ENCODE results near the gene HS3ST4. TPM values are rescaled to one million over a fixed set of nuclear protein-coding genes. Genes with fewer than 3 reads are reported as not detected.

HS3ST4 gene
- total RNA-seq, 5 donors from 2014 or later (not counting 1 experiment from before 2014, with no cell fraction given) = not detected

DNA sequence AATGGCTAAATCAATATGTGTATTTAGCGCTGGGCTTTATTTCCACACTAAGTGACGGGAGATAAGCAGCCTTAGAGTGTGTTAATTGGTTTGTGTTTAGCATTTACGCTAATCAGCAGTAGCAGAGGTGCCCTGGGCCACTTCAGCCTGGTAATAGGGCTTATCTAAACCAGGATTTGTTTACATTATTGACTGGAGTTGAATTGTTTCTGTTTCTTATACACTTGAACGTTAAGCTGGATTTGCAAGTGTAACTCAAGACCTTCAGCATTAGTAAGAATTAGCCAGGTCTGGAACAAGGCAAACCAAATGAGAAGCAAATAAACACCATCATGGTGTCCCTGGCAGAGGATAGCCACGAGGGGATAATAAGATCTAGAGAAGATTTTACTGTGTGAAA lies 313.6 kb downstream of the HS3ST4 start:
- Histone ChIP-seq H3K4me3 (ENCODE audit: control insufficient read depth in 1 of 2, extremely low read depth in 1 of 2, low read length in 1 of 2) (no peak overlapping the region), H3K4me1 (ENCODE audit: control insufficient read depth in 1 of 2, extremely low read depth in 1 of 2, insufficient read depth in 2 of 2, low read length in 2 of 2) (no peaks in the 10 kb centered on the region), H3K27me3 (replicated peaks in 1 of 2; ENCODE audit: control insufficient read depth in 2 of 2, extremely low read depth in 1 of 2, insufficient read depth in 2 of 2, low read length in 1 of 2) (peaks cover 0 to 2% of the 10 kb centered on the region in 2 experiments), H3K9me3 (no peaks in the 10 kb centered on the region), H3K27ac (ENCODE audit: low read length) (no peak overlapping the region), H3K36me3 (ENCODE audit: control insufficient read depth in 2 of 2, extremely low read depth in 1 of 2, insufficient read depth in 1 of 2, low read length in 1 of 2) (no peaks in the 10 kb centered on the region)
- WGBS (ENCODE audit: insufficient coverage) = 78% methylated on average over 1 of the region's 5 CpGs
- ATAC-seq (replicated peaks in 1 of 4) (no peak), DNase-seq (no peak)
- ChIA-PET CTCF (no interaction called here), POLR2A (no interaction called here)
- H3K9me3 Mint-ChIP-seq = peaks cover 16 to 27% (median 16%) of the 10 kb centered on the region in 3 donors
- peaks cover 9 to 19% of the 10 kb centered on the region in 2 donors for H3K27me3 Mint-ChIP-seq
- H3K4me3 Mint-ChIP-seq = no peak overlapping the region
- H3K36me3 Mint-ChIP-seq = no peaks in the 10 kb centered on the region
- no peak overlapping the region for H3K27ac Mint-ChIP-seq
- H3K4me1 Mint-ChIP-seq = no peaks in the 10 kb centered on the region

DNA sequence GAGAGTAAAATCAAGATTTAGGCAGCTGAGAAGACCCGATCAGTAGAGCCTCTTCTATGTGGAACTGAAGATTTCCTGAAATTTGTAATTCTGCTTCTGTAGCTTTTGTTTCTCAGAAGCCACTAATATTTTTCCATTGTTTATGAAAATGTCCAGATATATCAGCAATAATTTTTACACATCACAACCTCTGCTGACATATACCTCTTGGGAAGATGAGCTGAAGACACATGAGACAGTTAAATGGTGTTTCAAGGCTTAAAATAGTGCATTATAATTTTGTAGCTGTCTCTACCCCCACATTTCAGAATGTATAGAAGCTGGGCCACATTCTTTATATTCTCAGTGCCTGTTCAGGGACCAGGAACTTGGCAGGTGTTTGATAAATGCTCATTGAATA lies 320.6 kb downstream of the HS3ST4 start:
- Histone ChIP-seq H3K27ac (ENCODE audit: low read length) (no peak overlapping the region), H3K27me3 (replicated peaks in 1 of 2; ENCODE audit: control insufficient read depth in 2 of 2, extremely low read depth in 1 of 2, insufficient read depth in 2 of 2, low read length in 1 of 2) (peaks cover 0 to 2% of the 10 kb centered on the region in 2 experiments), H3K4me1 (ENCODE audit: control insufficient read depth in 1 of 2, extremely low read depth in 1 of 2, insufficient read depth in 2 of 2, low read length in 2 of 2) (no peaks in the 10 kb centered on the region), H3K9me3 (no peaks in the 10 kb centered on the region), H3K36me3 (ENCODE audit: control insufficient read depth in 2 of 2, extremely low read depth in 1 of 2, insufficient read depth in 1 of 2, low read length in 1 of 2) (no peaks in the 10 kb centered on the region), H3K4me3 (ENCODE audit: control insufficient read depth in 1 of 2, extremely low read depth in 1 of 2, low read length in 1 of 2) (no peak overlapping the region)
- no CpG with 5 or more reads among the region's 1 CpG for WGBS (ENCODE audit: insufficient coverage)
- CTCF ChIA-PET = no interaction called here
- POLR2A ChIA-PET = no interaction called here
- no peaks in the 10 kb centered on the region for H3K4me1 Mint-ChIP-seq
- H3K9me3 Mint-ChIP-seq = peaks cover 15 to 23% (median 18%) of the 10 kb centered on the region in 3 donors
- H3K27ac Mint-ChIP-seq = no peak overlapping the region
- H3K36me3 Mint-ChIP-seq = no peaks in the 10 kb centered on the region
- no peak overlapping the region for H3K4me3 Mint-ChIP-seq
- no peak for DNase-seq
- no peak for ATAC-seq (replicated peaks in 1 of 4)
- H3K27me3 Mint-ChIP-seq = peaks cover 0 to 10% of the 10 kb centered on the region in 2 donors

DNA sequence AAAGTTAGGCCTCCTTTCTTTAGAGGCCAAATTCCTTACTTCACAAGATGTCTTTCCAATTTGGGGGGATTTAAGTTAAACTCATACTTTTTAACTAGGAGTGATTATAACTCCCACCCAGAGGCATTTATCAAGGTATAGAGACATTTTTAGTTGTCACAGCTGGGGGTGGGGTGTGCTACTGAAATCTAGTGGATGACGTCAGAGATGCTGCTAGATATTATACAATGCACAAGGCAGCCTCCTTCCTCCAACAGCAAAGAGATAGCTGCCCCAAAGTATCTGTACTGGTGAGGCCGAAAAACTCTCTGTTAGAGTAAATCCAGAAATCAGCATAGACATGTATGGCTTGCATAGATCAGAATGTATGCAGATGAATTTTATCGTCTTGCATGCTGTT lies 324.0 kb downstream of the HS3ST4 start:
- Histone ChIP-seq H3K4me3 (ENCODE audit: control insufficient read depth in 1 of 2, extremely low read depth in 1 of 2, low read length in 1 of 2) (no peak overlapping the region), H3K36me3 (ENCODE audit: control insufficient read depth in 2 of 2, extremely low read depth in 1 of 2, insufficient read depth in 1 of 2, low read length in 1 of 2) (no peaks in the 10 kb centered on the region), H3K27me3 (replicated peaks in 1 of 2; ENCODE audit: control insufficient read depth in 2 of 2, extremely low read depth in 1 of 2, insufficient read depth in 2 of 2, low read length in 1 of 2) (no peaks in the 10 kb centered on the region), H3K9me3 (no peaks in the 10 kb centered on the region), H3K4me1 (ENCODE audit: control insufficient read depth in 1 of 2, extremely low read depth in 1 of 2, insufficient read depth in 2 of 2, low read length in 2 of 2) (no peaks in the 10 kb centered on the region), H3K27ac (ENCODE audit: low read length) (no peak overlapping the region)
- Mint-ChIP-seq H3K9me3 (peaks cover 20 to 26% (median 20%) of the 10 kb centered on the region in 3 donors), H3K4me3 (no peak overlapping the region), H3K27me3 (peaks cover 3 to 24% of the 10 kb centered on the region in 2 donors), H3K36me3 (no peaks in the 10 kb centered on the region), H3K27ac (no peak overlapping the region), H3K4me1 (no peaks in the 10 kb centered on the region)
- ATAC-seq (replicated peaks in 1 of 4) = no peak
- ChIA-PET CTCF (no interaction called here), POLR2A (no interaction called here)
- DNase-seq = no peak
- 100% methylated on average over 1 of the region's 3 CpGs for WGBS (ENCODE audit: insufficient coverage)

DNA sequence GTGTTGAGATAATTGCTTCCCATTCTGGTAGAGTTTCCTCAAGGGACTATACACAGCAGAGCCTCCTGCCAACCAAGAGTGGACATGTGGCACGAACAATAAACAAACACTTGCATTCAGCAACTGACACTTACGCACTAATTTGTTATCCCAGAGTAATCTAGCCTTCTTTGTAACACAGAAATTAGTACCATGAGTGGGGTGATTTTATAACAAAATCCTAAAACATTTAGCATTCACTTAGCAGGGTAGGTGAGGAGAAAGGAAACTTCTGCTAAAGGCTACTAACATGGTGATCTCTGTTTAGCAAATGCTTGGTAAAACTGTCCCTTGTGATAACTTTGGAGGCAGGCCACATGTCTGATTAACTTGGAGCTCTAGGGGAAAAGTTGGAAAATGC lies 325.2 kb downstream of the HS3ST4 start:
- no peaks in the 10 kb centered on the region for H3K4me1 ChIP-seq (ENCODE audit: control insufficient read depth in 1 of 2, extremely low read depth in 1 of 2, insufficient read depth in 2 of 2, low read length in 2 of 2)

DNA sequence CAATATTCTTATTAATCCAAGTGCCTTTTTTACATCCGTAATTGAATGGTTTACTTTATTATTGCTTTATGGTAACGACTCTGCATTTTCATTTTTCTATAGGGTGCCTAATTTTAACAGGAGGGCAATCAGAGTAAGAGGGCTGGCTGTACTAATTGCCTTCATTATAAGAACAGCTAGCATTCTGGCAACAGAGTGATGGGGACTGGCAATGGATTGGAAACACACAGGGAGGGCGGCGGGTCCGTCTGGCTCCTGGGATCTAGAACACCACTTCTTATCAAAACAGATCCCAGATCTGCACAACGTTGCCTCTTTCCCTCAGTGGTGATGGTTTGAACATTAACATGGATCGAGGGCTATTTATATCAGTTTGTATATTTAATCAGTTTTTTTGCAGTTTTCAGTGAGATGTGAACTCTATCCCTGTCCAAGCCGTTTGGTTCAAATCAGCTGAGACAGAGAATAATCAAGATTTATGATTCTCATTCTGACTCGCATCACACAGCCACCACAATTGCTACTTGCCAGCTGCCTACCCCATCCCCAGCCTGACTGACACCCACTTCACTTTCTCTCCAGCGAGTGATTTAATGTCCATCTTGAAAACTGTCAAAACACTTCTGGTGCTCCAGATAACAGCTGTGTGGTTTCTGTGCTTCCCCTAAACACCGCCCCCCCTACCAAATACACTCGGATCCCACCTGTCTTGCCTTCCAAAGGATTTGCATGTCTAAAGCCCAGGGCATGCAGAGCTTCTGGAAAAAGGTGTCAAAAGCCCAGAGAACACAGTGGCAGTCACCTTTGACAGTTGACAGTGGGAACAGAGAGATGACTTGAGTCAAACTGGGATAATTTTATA lies 327.9 kb downstream of the HS3ST4 start:
- no peak for DNase-seq
- Mint-ChIP-seq H3K9me3 (peaks cover 15 to 17% (median 16%) of the 10 kb centered on the region in 3 donors), H3K27ac (no peak overlapping the region), H3K4me1 (no peaks in the 10 kb centered on the region), H3K27me3 (peaks cover 3 to 26% of the 10 kb centered on the region in 2 donors), H3K36me3 (no peaks in the 10 kb centered on the region), H3K4me3 (no peak overlapping the region)
- Histone ChIP-seq H3K36me3 (ENCODE audit: control insufficient read depth in 2 of 2, extremely low read depth in 1 of 2, insufficient read depth in 1 of 2, low read length in 1 of 2) (no peaks in the 10 kb centered on the region), H3K9me3 (no peaks in the 10 kb centered on the region), H3K4me1 (ENCODE audit: control insufficient read depth in 1 of 2, extremely low read depth in 1 of 2, insufficient read depth in 2 of 2, low read length in 2 of 2) (no peaks in the 10 kb centered on the region), H3K27ac (ENCODE audit: low read length) (no peak overlapping the region), H3K4me3 (ENCODE audit: control insufficient read depth in 1 of 2, extremely low read depth in 1 of 2, low read length in 1 of 2) (no peak overlapping the region), H3K27me3 (replicated peaks in 1 of 2; ENCODE audit: control insufficient read depth in 2 of 2, extremely low read depth in 1 of 2, insufficient read depth in 2 of 2, low read length in 1 of 2) (no peaks in the 10 kb centered on the region)
- no peak for ATAC-seq (replicated peaks in 1 of 4)
- POLR2A ChIA-PET = no interaction called here
- WGBS (ENCODE audit: insufficient coverage) = 7% methylated on average over 3 of the region's 12 CpGs
- CTCF ChIA-PET = no interaction called here

More for the DNA sequence above, 325.2 kb downstream of the HS3ST4 start:
- Histone ChIP-seq H3K4me3 (ENCODE audit: control insufficient read depth in 1 of 2, extremely low read depth in 1 of 2, low read length in 1 of 2) (no peak overlapping the region), H3K9me3 (no peaks in the 10 kb centered on the region), H3K36me3 (ENCODE audit: control insufficient read depth in 2 of 2, extremely low read depth in 1 of 2, insufficient read depth in 1 of 2, low read length in 1 of 2) (no peaks in the 10 kb centered on the region), H3K27me3 (replicated peaks in 1 of 2; ENCODE audit: control insufficient read depth in 2 of 2, extremely low read depth in 1 of 2, insufficient read depth in 2 of 2, low read length in 1 of 2) (no peaks in the 10 kb centered on the region), H3K27ac (ENCODE audit: low read length) (no peak overlapping the region)
- Mint-ChIP-seq H3K9me3 (peaks cover 20 to 23% (median 20%) of the 10 kb centered on the region in 3 donors), H3K36me3 (no peaks in the 10 kb centered on the region), H3K4me1 (no peaks in the 10 kb centered on the region), H3K27ac (no peak overlapping the region), H3K27me3 (peaks cover 3 to 25% of the 10 kb centered on the region in 2 donors), H3K4me3 (no peak overlapping the region)
- DNase-seq (no peak), ATAC-seq (replicated peaks in 1 of 4) (no peak)
- POLR2A ChIA-PET = no interaction called here
- WGBS (ENCODE audit: insufficient coverage) = no CpG with 5 or more reads among the region's 2 CpGs
- CTCF ChIA-PET = no interaction called here

DNA sequence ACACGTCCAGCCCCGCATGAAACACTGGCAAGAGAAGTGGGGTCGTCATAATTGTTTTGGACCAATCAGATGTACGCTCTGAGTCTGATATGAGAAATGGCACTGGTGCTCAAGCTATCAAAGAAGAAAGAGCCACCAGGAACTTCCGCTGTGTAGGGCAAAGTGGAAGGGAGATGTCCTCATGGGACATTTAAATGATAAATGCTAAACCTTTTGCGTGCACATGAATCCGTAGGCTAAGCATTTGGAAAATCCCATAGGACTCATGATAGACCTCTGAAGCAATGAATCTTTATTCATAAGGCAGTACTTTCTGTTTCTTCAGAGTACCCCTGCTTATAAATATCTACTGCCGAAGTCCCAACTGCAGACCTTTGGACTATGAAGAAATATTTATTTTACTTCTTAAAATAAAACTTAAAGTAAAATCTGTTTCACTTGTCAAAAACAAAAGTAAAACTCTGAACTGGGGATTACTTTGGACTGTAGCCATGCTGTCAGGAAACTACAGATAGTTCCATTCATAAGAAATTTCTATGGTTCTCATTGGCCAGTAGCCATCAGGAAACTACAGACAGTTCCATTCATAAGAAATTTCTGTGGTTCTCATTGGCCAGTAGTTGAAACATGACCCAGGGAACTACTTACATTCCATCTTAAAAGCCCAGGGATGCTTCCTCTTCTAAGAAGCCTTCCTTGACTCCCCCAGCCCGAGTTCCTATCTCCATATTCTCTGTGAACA lies 335.1 kb downstream of the HS3ST4 start:
- no peaks in the 10 kb centered on the region for H3K36me3 ChIP-seq (ENCODE audit: control insufficient read depth in 2 of 2, extremely low read depth in 1 of 2, insufficient read depth in 1 of 2, low read length in 1 of 2)
- WGBS (ENCODE audit: insufficient coverage) = 94% methylated on average over 6 of the region's 9 CpGs
- no peaks in the 10 kb centered on the region for H3K4me1 ChIP-seq (ENCODE audit: control insufficient read depth in 1 of 2, extremely low read depth in 1 of 2, insufficient read depth in 2 of 2, low read length in 2 of 2)
- no peak overlapping the region for H3K27ac ChIP-seq (ENCODE audit: low read length)
- Mint-ChIP-seq H3K27ac (no peak overlapping the region), H3K36me3 (no peaks in the 10 kb centered on the region), H3K27me3 (peaks cover 2 to 8% of the 10 kb centered on the region in 2 donors), H3K4me1 (no peaks in the 10 kb centered on the region), H3K9me3 (peaks cover 0 to 5% (median 0%) of the 10 kb centered on the region in 3 donors), H3K4me3 (no peak overlapping the region)
- ChIA-PET CTCF (no interaction called here), POLR2A (no interaction called here)
- peaks cover 0 to 2% of the 10 kb centered on the region in 2 experiments for H3K27me3 ChIP-seq (replicated peaks in 1 of 2; ENCODE audit: control insufficient read depth in 2 of 2, extremely low read depth in 1 of 2, insufficient read depth in 2 of 2, low read length in 1 of 2)
- no peak for ATAC-seq (replicated peaks in 1 of 4)
- no peak overlapping the region for H3K4me3 ChIP-seq (ENCODE audit: control insufficient read depth in 1 of 2, extremely low read depth in 1 of 2, low read length in 1 of 2)
- H3K9me3 ChIP-seq = no peaks in the 10 kb centered on the region
- no peak for DNase-seq
